Neural crest cell (in vitro differentiated cells): ENCODE data around the gene NME3. TPM values are rescaled to one million over a fixed set of nuclear protein-coding genes. Genes with fewer than 3 reads are reported as not detected.

Source experiments
- DNase-seq: peaks from one replicate; pipeline ENCODE4 v3.0.0; 2021; ENCODE audit warnings: low read depth, mixed read lengths, low spot score
- H3K27ac Mint-ChIP-seq: one replicate; pipeline ENCODE4 v1.8.0; 2021; ENCODE audit warnings: mild to moderate bottlenecking, mixed read lengths; ENCODE audit not compliant: unreplicated experiment
- H3K27me3 Mint-ChIP-seq: 2 replicates; pipeline ENCODE4 v1.8.0; 2021; ENCODE audit warnings: low read depth, mild to moderate bottlenecking, mixed read lengths
- H3K36me3 Mint-ChIP-seq: 2 replicates; pipeline ENCODE4 v1.8.0; 2021; ENCODE audit warnings: low read depth, mild to moderate bottlenecking, mixed read lengths
- H3K4me1 Mint-ChIP-seq: 2 replicates; pipeline ENCODE4 v1.8.0; 2021; ENCODE audit warnings: mixed read lengths
- H3K4me3 Mint-ChIP-seq: one replicate; pipeline ENCODE4 v1.8.0; 2021; ENCODE audit warnings: mild to moderate bottlenecking, mixed read lengths
- H3K9me3 Mint-ChIP-seq: 2 replicates; pipeline ENCODE4 v1.8.0; 2021; ENCODE audit warnings: mixed read lengths
- total RNA-seq: library from RNA; stranded (reverse); gene quantifications from 2 replicates; pipeline ENCODE4 v1.2.1, GENCODE V29; 2021
- TF ChIP-seq, protein P1 (sequence below): fragments of 200-600 bp; sonication (generic); conservative IDR thresholded peaks from 2 replicates; pipeline ENCODE4 v1.5.0; 2021; ENCODE audit warnings: antibody characterized with exemption, mild to moderate bottlenecking

Gene NME3
- total RNA-seq, 1 donor from 2014 or later = 35.0 TPM

DNA sequence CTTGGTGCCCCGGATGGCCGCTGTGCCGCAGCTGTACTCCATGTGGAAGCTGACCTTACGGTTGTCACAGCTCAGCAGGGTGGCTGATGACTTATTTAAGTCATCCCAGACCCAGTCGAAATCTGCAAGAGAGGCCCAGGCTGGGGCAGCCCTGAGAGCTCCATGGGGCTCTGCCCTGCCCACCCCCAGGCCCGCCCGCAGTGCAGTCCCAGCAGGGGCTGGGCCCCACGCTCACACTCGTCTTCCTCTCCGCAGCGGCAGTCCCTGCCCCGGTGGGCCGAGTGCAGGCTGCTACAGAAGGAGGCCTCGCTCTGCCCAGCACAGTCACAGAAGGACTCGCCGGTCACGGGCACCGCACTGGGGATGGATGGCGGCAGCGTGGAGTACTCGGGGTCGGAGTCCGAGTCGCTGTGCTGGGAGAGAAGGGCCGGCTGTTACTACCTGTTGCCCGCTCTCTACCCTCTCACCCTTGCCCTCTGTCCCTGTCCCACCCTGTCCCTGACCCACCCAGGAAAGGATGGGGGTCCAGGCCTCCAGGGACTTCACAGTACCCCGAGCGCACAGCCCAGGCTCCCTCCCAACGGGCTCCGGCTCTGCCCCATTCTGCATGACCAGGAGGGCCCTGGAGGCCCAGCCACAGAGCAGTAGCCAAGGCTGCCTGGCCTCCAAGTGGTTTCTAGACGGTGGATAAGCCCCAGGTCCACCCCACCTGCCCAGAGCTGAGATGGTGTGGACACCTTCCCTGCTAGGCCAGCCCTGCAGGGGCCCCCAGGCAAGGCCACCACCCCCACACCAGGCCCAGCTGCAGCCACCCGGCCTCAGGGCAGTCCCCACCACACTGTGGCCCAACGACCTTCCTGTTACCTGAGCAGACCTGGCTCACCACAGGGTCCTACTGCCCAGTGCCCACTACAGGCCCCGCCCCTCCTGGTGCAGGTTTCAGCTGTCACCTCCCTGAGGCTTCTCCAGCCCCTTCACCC is 7.1 kb upstream of the NME3 start:
- no peak for DNase-seq
- Mint-ChIP-seq H3K36me3 (peaks cover 5% of the 10 kb centered on the region), H3K4me3 (peak overlapping the region; percentile 54), H3K27ac (no peak overlapping the region), H3K4me1 (peaks cover 18% of the 10 kb centered on the region), H3K9me3 (no peaks in the 10 kb centered on the region), H3K27me3 (peaks cover 4% of the 10 kb centered on the region)
- TF ChIP-seq, protein P1, sequence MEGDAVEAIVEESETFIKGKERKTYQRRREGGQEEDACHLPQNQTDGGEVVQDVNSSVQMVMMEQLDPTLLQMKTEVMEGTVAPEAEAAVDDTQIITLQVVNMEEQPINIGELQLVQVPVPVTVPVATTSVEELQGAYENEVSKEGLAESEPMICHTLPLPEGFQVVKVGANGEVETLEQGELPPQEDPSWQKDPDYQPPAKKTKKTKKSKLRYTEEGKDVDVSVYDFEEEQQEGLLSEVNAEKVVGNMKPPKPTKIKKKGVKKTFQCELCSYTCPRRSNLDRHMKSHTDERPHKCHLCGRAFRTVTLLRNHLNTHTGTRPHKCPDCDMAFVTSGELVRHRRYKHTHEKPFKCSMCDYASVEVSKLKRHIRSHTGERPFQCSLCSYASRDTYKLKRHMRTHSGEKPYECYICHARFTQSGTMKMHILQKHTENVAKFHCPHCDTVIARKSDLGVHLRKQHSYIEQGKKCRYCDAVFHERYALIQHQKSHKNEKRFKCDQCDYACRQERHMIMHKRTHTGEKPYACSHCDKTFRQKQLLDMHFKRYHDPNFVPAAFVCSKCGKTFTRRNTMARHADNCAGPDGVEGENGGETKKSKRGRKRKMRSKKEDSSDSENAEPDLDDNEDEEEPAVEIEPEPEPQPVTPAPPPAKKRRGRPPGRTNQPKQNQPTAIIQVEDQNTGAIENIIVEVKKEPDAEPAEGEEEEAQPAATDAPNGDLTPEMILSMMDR = no peak

DNA sequence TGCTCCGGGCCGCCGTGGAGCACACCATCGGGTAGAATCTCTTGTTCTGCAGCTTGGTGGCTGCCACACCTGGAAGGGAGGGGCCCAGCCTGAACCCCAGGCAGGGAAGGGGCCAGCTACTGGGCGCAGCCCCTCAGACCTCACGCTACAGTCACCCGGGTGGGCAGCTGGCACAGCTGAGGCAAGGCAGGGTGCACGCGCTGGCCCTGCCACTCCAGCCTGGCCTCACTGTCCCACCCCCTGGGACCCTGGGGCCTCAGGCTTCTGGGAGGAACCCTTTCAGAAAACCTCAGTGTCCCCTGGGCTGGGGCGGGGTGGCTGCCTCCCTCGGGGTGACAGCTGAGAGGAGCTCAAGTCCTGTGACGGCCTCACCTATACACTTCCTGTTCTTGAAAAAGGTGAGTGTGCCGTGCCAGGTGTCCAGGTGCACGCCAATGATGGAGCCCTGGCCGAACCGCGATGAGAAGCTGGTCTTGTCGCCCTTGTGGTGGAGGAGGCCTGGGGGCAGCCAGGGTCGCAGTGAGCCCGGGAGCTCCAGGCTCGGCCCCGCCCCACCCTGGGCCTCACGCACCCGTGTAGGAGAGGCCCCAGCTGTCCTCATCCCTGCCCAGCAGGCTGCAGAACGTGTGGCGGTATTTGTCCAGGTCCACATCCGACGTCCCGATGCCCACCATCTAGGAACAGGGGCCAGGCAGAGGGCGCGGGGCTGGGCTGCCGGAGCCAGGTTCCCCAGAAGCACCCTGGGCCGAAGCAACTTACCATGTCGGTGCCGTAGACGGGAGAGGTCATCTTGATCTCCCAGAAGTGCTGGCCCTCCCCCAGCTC is 6.2 kb upstream of the NME3 start:
- H3K4me3 Mint-ChIP-seq = peak overlapping the region; percentile 67
- H3K27ac Mint-ChIP-seq = no peak overlapping the region
- H3K27me3 Mint-ChIP-seq = peaks cover 2% of the 10 kb centered on the region
- TF ChIP-seq, protein P1 = no peak
- H3K9me3 Mint-ChIP-seq = no peaks in the 10 kb centered on the region
- DNase-seq = no peak
- H3K4me1 Mint-ChIP-seq = peaks cover 11% of the 10 kb centered on the region
- H3K36me3 Mint-ChIP-seq = peaks cover 2% of the 10 kb centered on the region

DNA sequence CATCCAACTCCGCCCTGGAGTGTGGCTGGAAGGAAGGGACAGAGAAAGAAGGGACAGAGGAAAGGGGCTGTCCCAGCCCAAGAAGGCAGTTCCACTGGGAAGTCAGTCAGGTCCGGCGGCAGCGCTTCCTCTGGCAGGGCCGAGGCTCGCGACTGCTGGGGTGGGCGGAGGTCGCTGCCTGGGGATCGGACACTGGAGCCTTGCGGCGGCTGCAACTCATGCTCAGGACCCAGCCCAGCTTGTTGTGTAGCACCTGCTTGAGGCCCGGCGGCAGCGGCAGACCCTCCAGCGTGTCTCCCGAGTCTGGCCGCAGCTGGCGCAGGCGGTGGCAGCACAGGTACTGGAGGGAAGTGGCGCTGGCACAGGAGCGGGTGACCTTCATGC is 5.6 kb upstream of the NME3 start:
- Mint-ChIP-seq H3K9me3 (no peaks in the 10 kb centered on the region), H3K4me1 (peaks cover 13% of the 10 kb centered on the region), H3K4me3 (peak overlapping the region; percentile 67), H3K36me3 (peaks cover 4% of the 10 kb centered on the region), H3K27ac (no peak overlapping the region), H3K27me3 (peaks cover 3% of the 10 kb centered on the region)
- TF ChIP-seq, protein P1 = no peak
- no peak for DNase-seq

DNA sequence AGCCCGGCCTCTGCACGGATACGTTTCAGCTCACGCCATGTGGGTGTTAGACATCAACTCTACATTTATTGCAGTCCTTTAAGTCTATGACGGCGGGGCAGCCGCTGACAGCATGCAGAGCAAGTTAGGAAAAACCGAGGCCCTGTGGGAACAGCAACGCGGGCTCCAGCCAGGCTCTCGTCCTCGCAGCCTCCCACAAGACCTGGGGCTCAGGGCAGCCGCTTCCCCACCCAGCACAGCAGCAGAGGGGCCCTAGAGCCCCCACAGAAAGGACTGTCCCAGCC is 5.3 kb upstream of the NME3 start:
- peak overlapping the region; percentile 57 for H3K27ac Mint-ChIP-seq
- peaks cover 13% of the 10 kb centered on the region for H3K4me1 Mint-ChIP-seq
- H3K9me3 Mint-ChIP-seq = no peaks in the 10 kb centered on the region
- DNase-seq = no peak
- TF ChIP-seq, protein P1 = no peak
- H3K4me3 Mint-ChIP-seq = peak overlapping the region; percentile 67
- peaks cover 6% of the 10 kb centered on the region for H3K36me3 Mint-ChIP-seq
- H3K27me3 Mint-ChIP-seq = peaks cover 3% of the 10 kb centered on the region

DNA sequence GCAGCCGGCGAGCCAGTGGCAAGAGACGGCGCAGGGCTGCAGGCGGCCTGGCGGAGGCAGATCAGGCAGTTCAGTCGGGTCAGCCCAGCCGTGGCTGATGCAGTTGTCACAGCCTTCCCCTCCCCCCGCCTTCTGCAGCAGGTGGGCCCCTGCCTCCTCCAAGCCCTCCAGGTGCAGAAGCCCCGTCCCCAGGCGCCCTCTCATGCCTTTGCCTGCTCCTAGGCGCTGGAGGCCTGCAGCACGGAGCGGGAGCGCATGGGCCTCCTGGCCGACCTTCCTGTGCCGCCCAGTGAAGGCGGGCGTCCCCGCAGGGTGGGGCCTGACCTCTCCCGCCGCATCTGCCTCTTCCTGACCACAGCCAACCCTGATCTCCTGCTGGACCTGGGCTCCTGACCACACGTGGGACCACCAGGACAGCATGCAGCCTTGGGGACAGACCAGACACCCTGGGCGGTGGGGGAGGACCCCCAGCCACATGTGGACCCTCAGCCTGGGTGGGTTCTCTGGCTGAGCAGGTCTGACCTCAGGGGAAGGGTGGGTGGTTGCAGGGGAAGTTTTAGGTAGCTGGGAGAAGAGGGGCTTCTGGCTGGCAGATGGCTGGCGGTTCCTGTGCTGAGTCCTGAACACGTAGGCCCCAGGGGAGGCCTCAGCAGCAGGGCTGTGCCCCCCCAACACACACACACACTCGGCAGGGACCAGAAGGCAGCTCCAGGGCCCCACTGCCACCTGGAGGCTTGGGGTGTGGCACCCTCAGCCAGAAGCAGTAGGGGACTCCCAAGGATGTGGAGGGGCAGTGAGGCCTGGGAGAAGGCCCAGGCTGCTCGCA is 4.7 kb upstream of the NME3 start:
- TF ChIP-seq, protein P1 = no peak
- peaks cover 3% of the 10 kb centered on the region for H3K27me3 Mint-ChIP-seq
- DNase-seq = no peak
- peaks cover 8% of the 10 kb centered on the region for H3K4me1 Mint-ChIP-seq
- no peaks in the 10 kb centered on the region for H3K9me3 Mint-ChIP-seq
- peak overlapping the region; percentile 67 for H3K4me3 Mint-ChIP-seq
- peak overlapping the region; percentile 57 for H3K27ac Mint-ChIP-seq
- H3K36me3 Mint-ChIP-seq = peaks cover 6% of the 10 kb centered on the region
